HEK293 (cell line): ENCODE data around the gene BAIAP2.

Source experiments
- CTCF ChIP-seq: fragments of 450-650 bp; formaldehyde crosslinking; IDR thresholded peaks from 2 replicates; pipeline ENCODE4 v1.5.1; 2016; ENCODE audit warnings: missing biosample characterization, missing genetic modification characterization
- EGR2 ChIP-seq: fragments of 450-650 bp; formaldehyde crosslinking; IDR thresholded peaks from 2 replicates; pipeline ENCODE4 v1.5.1; 2016; ENCODE audit warnings: low read depth, missing biosample characterization, missing genetic modification characterization
- REST ChIP-seq: fragments of 450-650 bp; formaldehyde crosslinking; IDR thresholded peaks from 2 replicates; pipeline ENCODE4 v1.5.1; 2016; ENCODE audit warnings: missing biosample characterization, missing genetic modification characterization
- TCF7L2 ChIP-seq: IDR thresholded peaks from 2 replicates; pipeline ENCODE4 v1.6.1; 2011; ENCODE audit warnings: low read depth, mild to moderate bottlenecking, inconsistent platforms, low read length, moderate library complexity, borderline replicate concordance
- ZBTB1 ChIP-seq: fragments of 450-650 bp; formaldehyde crosslinking; IDR thresholded peaks from 2 replicates; pipeline ENCODE4 v1.5.1; 2016; ENCODE audit warnings: missing biosample characterization, missing genetic modification characterization
- ZEB2 ChIP-seq: fragments of 450-650 bp; formaldehyde crosslinking; IDR thresholded peaks from 2 replicates; pipeline ENCODE4 v1.5.1; 2016; ENCODE audit warnings: missing biosample characterization, missing genetic modification characterization
- ZFHX2 ChIP-seq: fragments of 450-650 bp; formaldehyde crosslinking; conservative IDR thresholded peaks from 2 replicates; pipeline ENCODE4 v1.5.1; 2016; ENCODE audit warnings: missing biosample characterization, missing genetic modification characterization
- ZNF121 ChIP-seq: fragments of 450-650 bp; formaldehyde crosslinking; IDR thresholded peaks from 2 replicates; pipeline ENCODE4 v1.5.1; 2016; ENCODE audit warnings: missing biosample characterization, missing genetic modification characterization
- ZNF140 ChIP-seq: fragments of 450-650 bp; formaldehyde crosslinking; IDR thresholded peaks from 2 replicates; pipeline ENCODE4 v1.5.1; 2016; ENCODE audit warnings: missing biosample characterization, missing genetic modification characterization
- ZNF521 ChIP-seq: fragments of 450-650 bp; formaldehyde crosslinking; IDR thresholded peaks from 2 replicates; pipeline ENCODE4 v1.5.1; 2017; ENCODE audit warnings: missing biosample characterization, mild to moderate bottlenecking, missing genetic modification characterization
- ZSCAN18 ChIP-seq: fragments of 450-650 bp; formaldehyde crosslinking; IDR thresholded peaks from 2 replicates; pipeline ENCODE4 v1.5.1; 2016; ENCODE audit warnings: missing biosample characterization, missing genetic modification characterization

- TF ChIP-seq ZBTB1 (tag by site-specific recombination): no peak
- no peak for TF ChIP-seq EGR2
- TF ChIP-seq ZNF140 (tag by site-specific recombination): no peak
- TF ChIP-seq TCF7L2: no peak
- no peak for TF ChIP-seq CTCF (tag by site-specific recombination)
- TF ChIP-seq ZFHX2 (tag by site-specific recombination): no peak
- no peak for TF ChIP-seq REST
- no peak for TF ChIP-seq ZEB2 (tag by site-specific recombination)
- TF ChIP-seq ZNF521: no peak
- TF ChIP-seq ZSCAN18 (tag by site-specific recombination): no peak
- TF ChIP-seq ZNF121 (tag by site-specific recombination): no peak
Observed at GRCh38 chr17:80992948-80993624, 41.9 kb upstream of the BAIAP2 start.
